Panc1 (cell line): Measurements from ENCODE around the gene GABRR1. TPM values are rescaled to one million over a fixed set of nuclear protein-coding genes. Genes with fewer than 3 reads are reported as not detected.

ENCODE experiments used
- ATAC-seq: fragments of 200-7000 bp; cut with Tn5 transposase; 2 replicates; pipeline ENCODE4 v1.9.1; 2020; ENCODE audit warnings: mild to moderate bottlenecking, moderate library complexity
- BruUV-seq: library from RNA; stranded (reverse); fragments of 400-500 nt; replicated peaks from 2 replicates; lab custom pipeline; 2021; lab: Mats Ljungman, UMichigan
- CTCF ChIA-PET: fragments of 300-600 bp; sonication (Branson Sonifier 250); formaldehyde crosslinking; loops from one replicate; lab custom pipeline; 2022; ENCODE audit warnings: antibody characterized with exemption; lab: Charles Lee
- POLR2A ChIA-PET: fragments of 300-600 bp; sonication (Branson Sonifier 250); formaldehyde crosslinking; loops from one replicate; lab custom pipeline; 2022; ENCODE audit warnings: antibody characterized with exemption; lab: Charles Lee
- DNase-seq: peaks from one replicate; pipeline ENCODE4 v3.0.0-alpha.2; 2010; ENCODE audit warnings: low read depth, low spot score
- H3K27ac ChIP-seq: 2 replicates; pipeline ENCODE4 v1.5.1; 2011; ENCODE audit warnings: mild to moderate bottlenecking, low read length, inconsistent platforms
- H3K27me3 ChIP-seq: fragments of 200-500 bp; sonication (Bioruptor generic); 2 replicates; pipeline ENCODE4 v1.6.0; 2014; ENCODE audit warnings: low read length, inconsistent platforms; ENCODE audit not compliant: control insufficient read depth, insufficient read depth
- H3K36me3 ChIP-seq: fragments of 200-500 bp; sonication (Bioruptor generic); 2 replicates; pipeline ENCODE4 v1.5.1; 2014; ENCODE audit warnings: inconsistent platforms, mild to moderate bottlenecking, low read length, moderate library complexity; ENCODE audit not compliant: control insufficient read depth, insufficient read depth
- H3K4me1 ChIP-seq: 2 replicates; pipeline ENCODE4 v1.5.1; 2011; ENCODE audit warnings: inconsistent platforms, mild to moderate bottlenecking, low read length, moderate library complexity; ENCODE audit not compliant: control insufficient read depth, insufficient read depth
- H3K4me3 ChIP-seq, 2 experiments: 2 replicates each; pipeline ENCODE4 v1.5.1; 2011 to 2012; ENCODE audit warnings: low read depth in 2 of 2, low read length in 2 of 2, mild to moderate bottlenecking in 2 of 2, inconsistent platforms in 1 of 2, moderate library complexity in 1 of 2
- H3K9me3 ChIP-seq: fragments of 200-500 bp; sonication (Bioruptor generic); 2 replicates; pipeline ENCODE4 v1.5.1; 2014; ENCODE audit warnings: low read depth, mild to moderate bottlenecking, inconsistent platforms, low read length, moderate library complexity; ENCODE audit not compliant: control insufficient read depth, insufficient read depth
- CTCF ChIP-seq: fragments of 450-650 bp; IDR thresholded peaks from 2 replicates; pipeline ENCODE4 v1.5.1; 2017; ENCODE audit warnings: mild to moderate bottlenecking
- POLR2AphosphoS5 ChIP-seq: IDR thresholded peaks from 2 replicates; pipeline ENCODE4 v1.6.1; 2012; ENCODE audit warnings: mild to moderate bottlenecking, low read depth, low read length, moderate library complexity
- SIN3A ChIP-seq: IDR thresholded peaks from 2 replicates; pipeline ENCODE4 v1.6.1; 2012; ENCODE audit warnings: low read depth, mild to moderate bottlenecking, low read length, moderate library complexity, borderline replicate concordance; ENCODE audit not compliant: insufficient read depth
- TCF7L2 ChIP-seq: IDR thresholded peaks from 2 replicates; pipeline ENCODE4 v1.6.1; 2011; ENCODE audit warnings: mild to moderate bottlenecking, low read depth, low read length, inconsistent platforms
- in situ Hi-C: cut with HindIII; loops from 2 replicates; pipeline ENCODE4 v1.10.0; 2016; ENCODE audit warnings: low sequenced_read_pairs, low pct_unique_long_range_greater_than_20kb
- intact Hi-C: fragments of 100-400 bp; cut with micrococcal nuclease; formaldehyde crosslinking; loops from one replicate; pipeline ENCODE4 v1.10.0; 2022; ENCODE audit not compliant: unreplicated experiment
- total RNA-seq: library from RNA; stranded (reverse); gene quantifications from one replicate; pipeline ENCODE4 v1.2.1, GENCODE V29; 2021; ENCODE audit not compliant: unreplicated experiment
- TF ChIP-seq, protein P1 (sequence below), 2 experiments: IDR thresholded peaks; 2 replicates each; pipeline ENCODE4 v1.6.1; 2011 to 2012; ENCODE audit warnings: low read depth in 2 of 2, control low read depth in 1 of 2, low read length in 1 of 2, mild to moderate bottlenecking in 1 of 2, moderate library complexity in 1 of 2; ENCODE audit not compliant: insufficient read depth in 1 of 2

Gene GABRR1
- total RNA-seq, 1 experiment from 2014 or later = not detected

GRCh38 chr6:89205819-89206218 lies 11.3 kb downstream of the GABRR1 start:
- intact Hi-C loops = no loop called here
- BruUV-seq = no TSS peak

GRCh38 chr6:89204096-89204495 lies 13.1 kb downstream of the GABRR1 start:
- no TSS peak for BruUV-seq

More at GRCh38 chr6:89205819-89206218, 11.3 kb downstream of the GABRR1 start:
- H3K27ac ChIP-seq = no peak overlapping the region
- POLR2A ChIA-PET = no interaction called here
- no peak overlapping the region for H3K4me3 ChIP-seq
- CTCF ChIA-PET = no interaction called here
- no peaks in the 10 kb centered on the region for H3K9me3 ChIP-seq
- in situ Hi-C loops = no loop called here
- no peaks in the 10 kb centered on the region for H3K36me3 ChIP-seq
- TF ChIP-seq POLR2AphosphoS5 = no peak
- TF ChIP-seq, protein P1, sequence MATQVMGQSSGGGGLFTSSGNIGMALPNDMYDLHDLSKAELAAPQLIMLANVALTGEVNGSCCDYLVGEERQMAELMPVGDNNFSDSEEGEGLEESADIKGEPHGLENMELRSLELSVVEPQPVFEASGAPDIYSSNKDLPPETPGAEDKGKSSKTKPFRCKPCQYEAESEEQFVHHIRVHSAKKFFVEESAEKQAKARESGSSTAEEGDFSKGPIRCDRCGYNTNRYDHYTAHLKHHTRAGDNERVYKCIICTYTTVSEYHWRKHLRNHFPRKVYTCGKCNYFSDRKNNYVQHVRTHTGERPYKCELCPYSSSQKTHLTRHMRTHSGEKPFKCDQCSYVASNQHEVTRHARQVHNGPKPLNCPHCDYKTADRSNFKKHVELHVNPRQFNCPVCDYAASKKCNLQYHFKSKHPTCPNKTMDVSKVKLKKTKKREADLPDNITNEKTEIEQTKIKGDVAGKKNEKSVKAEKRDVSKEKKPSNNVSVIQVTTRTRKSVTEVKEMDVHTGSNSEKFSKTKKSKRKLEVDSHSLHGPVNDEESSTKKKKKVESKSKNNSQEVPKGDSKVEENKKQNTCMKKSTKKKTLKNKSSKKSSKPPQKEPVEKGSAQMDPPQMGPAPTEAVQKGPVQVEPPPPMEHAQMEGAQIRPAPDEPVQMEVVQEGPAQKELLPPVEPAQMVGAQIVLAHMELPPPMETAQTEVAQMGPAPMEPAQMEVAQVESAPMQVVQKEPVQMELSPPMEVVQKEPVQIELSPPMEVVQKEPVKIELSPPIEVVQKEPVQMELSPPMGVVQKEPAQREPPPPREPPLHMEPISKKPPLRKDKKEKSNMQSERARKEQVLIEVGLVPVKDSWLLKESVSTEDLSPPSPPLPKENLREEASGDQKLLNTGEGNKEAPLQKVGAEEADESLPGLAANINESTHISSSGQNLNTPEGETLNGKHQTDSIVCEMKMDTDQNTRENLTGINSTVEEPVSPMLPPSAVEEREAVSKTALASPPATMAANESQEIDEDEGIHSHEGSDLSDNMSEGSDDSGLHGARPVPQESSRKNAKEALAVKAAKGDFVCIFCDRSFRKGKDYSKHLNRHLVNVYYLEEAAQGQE (IDR thresholded peaks at IDR 0.05; ENCODE audit: insufficient read depth in 1 of 2, low read depth in 2 of 2, low read length in 1 of 2) = no peak
- no peak for TF ChIP-seq SIN3A
- TF ChIP-seq TCF7L2 = no peak
- no peak for TF ChIP-seq CTCF
- ATAC-seq (no peak), DNase-seq (no peak)
- no peaks in the 10 kb centered on the region for H3K4me1 ChIP-seq
- H3K27me3 ChIP-seq = no peaks in the 10 kb centered on the region

More at GRCh38 chr6:89204096-89204495, 13.1 kb downstream of the GABRR1 start:
- Histone ChIP-seq H3K36me3 (no peaks in the 10 kb centered on the region), H3K4me1 (no peaks in the 10 kb centered on the region), H3K27me3 (no peaks in the 10 kb centered on the region; the same call in 1 of the 2 replicates), H3K9me3 (no peaks in the 10 kb centered on the region), H3K4me3 (no peak overlapping the region), H3K27ac (no peak overlapping the region)
- in situ Hi-C loops (no loop called here), intact Hi-C loops (no loop called here)
- DNase-seq (no peak), ATAC-seq (no peak)
- ChIA-PET POLR2A (no interaction called here), CTCF (no interaction called here)
- TF ChIP-seq POLR2AphosphoS5 = no peak
- TF ChIP-seq CTCF = no peak
- TF ChIP-seq, protein P1 (IDR thresholded peaks at IDR 0.05; ENCODE audit: insufficient read depth in 1 of 2, low read depth in 2 of 2, low read length in 1 of 2) = no peak
- TF ChIP-seq SIN3A = no peak
- no peak for TF ChIP-seq TCF7L2
